Small intestine (tissue), 7 donors: ENCODE results near the gene HOXD4. TPM values are rescaled to one million over a fixed set of nuclear protein-coding genes. Genes with fewer than 3 reads are reported as not detected.

ENCODE experiments used
- DNase-seq, 2 donors: peaks; one replicate each; pipeline versions ENCODE4 v3.0.0 to v3.0.0-alpha.2; 2013
- FAIRE-seq: peaks from 2 replicates; lab custom pipeline; 2012; peaks lifted over from hg19 to GRCh38; lab: Jason Lieb, UNC
- H3K27ac ChIP-seq, 3 donors: one replicate each; pipeline ENCODE4 v1.5.1; 2013; ENCODE audit warnings: low read length in 2 of 3, mild to moderate bottlenecking in 2 of 3, control low read depth in 1 of 3, inconsistent platforms in 1 of 3, low read depth in 1 of 3, moderate library complexity in 1 of 3
- H3K27me3 ChIP-seq, 3 donors: one replicate each; pipeline ENCODE4 v1.6.1; 2013; ENCODE audit warnings: low read length in 3 of 3, inconsistent platforms in 1 of 3; ENCODE audit not compliant: control insufficient read depth in 3 of 3, insufficient read depth in 3 of 3
- H3K36me3 ChIP-seq, 3 donors: one replicate each; pipeline ENCODE4 v1.6.1; 2013; ENCODE audit warnings: low read length in 3 of 3, inconsistent platforms in 1 of 3, low read depth in 1 of 3, mild to moderate bottlenecking in 1 of 3, moderate library complexity in 1 of 3; ENCODE audit not compliant: control insufficient read depth in 3 of 3, insufficient read depth in 2 of 3
- H3K4me1 ChIP-seq, 3 donors: one replicate each; pipeline ENCODE4 v1.6.1; 2013; ENCODE audit warnings: low read length in 2 of 3, inconsistent platforms in 1 of 3, low read depth in 1 of 3, mild to moderate bottlenecking in 1 of 3, moderate library complexity in 1 of 3; ENCODE audit not compliant: control insufficient read depth in 3 of 3, insufficient read depth in 2 of 3
- H3K4me3 ChIP-seq, 3 donors: one replicate each; pipeline ENCODE4 v1.5.1; 2013; ENCODE audit warnings: low read length in 3 of 3, control low read depth in 1 of 3, inconsistent platforms in 1 of 3, low read depth in 1 of 3, mild to moderate bottlenecking in 1 of 3, moderate library complexity in 1 of 3
- H3K9me3 ChIP-seq, 2 donors: one replicate each; pipeline ENCODE4 v1.6.1; 2013; ENCODE audit warnings: low read depth in 1 of 2, low read length in 1 of 2; ENCODE audit not compliant: control insufficient read depth in 2 of 2, insufficient read depth in 1 of 2
- WGBS, 3 donors: extraction: QIAGEN DNeasy Blood & Tissue Kit; methylation state at CpG; one replicate each; pipeline ENCODE4 v1.1.7; 2013; 5-methylcytosine and 5-hydroxymethylcytosine counted together
- polyA plus RNA-seq, 4 donors: library from polyadenylated mRNA; stranded (reverse) in 3 of 4; unstranded in 1 of 4; fragments of 200-250 nt in 3 of 4; fragments of 120-200 nt in 1 of 4; gene quantifications; one replicate each; pipeline versions ENCODE4 v1.2.1 to v1.2.3, GENCODE V29; 2013
- donor health status: healthy with polysubstance abuse.
- donor health status: control.
- donor health status: control.
- donor health status: Bipolar disorder and iron deficiency.
- donor health status: healthy.

The HOXD4 gene
- polyA plus RNA-seq, 4 donors: 0.97 to 14.7 TPM; not detected in 2

DNA sequence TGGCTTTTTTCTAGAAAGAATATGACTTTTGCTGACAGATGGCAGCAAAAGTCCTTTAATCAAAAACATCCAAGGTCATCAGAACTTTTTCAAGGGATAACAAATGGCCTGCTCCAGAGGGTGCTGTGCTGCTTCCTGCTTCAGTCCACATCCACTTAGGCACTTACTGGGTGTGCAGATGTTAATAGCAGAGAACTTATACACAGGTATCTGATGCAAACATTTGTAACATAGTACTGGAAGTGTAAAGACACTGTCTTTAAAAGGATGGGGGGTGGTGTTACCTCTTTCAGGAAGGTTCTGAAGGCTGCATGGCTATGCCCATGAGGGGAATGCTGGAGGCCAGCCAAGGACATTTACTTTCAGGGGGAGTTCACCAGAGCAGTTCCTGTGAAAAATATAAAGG is 16.3 kb upstream of the HOXD4 start:
- no peak overlapping the region for H3K4me3 ChIP-seq
- no peaks in the 10 kb centered on the region for H3K9me3 ChIP-seq
- H3K4me1 ChIP-seq: peaks cover 0 to 4% (median 0%) of the 10 kb centered on the region in 3 donors
- H3K27ac ChIP-seq: peak overlapping the region in 1 of 3 donors; percentile 72
- H3K36me3 ChIP-seq: no peaks in the 10 kb centered on the region
- DNase-seq (no peak), FAIRE-seq (no peak)
- H3K27me3 ChIP-seq: peaks cover 6 to 89% (median 44%) of the 10 kb centered on the region in 3 donors

DNA sequence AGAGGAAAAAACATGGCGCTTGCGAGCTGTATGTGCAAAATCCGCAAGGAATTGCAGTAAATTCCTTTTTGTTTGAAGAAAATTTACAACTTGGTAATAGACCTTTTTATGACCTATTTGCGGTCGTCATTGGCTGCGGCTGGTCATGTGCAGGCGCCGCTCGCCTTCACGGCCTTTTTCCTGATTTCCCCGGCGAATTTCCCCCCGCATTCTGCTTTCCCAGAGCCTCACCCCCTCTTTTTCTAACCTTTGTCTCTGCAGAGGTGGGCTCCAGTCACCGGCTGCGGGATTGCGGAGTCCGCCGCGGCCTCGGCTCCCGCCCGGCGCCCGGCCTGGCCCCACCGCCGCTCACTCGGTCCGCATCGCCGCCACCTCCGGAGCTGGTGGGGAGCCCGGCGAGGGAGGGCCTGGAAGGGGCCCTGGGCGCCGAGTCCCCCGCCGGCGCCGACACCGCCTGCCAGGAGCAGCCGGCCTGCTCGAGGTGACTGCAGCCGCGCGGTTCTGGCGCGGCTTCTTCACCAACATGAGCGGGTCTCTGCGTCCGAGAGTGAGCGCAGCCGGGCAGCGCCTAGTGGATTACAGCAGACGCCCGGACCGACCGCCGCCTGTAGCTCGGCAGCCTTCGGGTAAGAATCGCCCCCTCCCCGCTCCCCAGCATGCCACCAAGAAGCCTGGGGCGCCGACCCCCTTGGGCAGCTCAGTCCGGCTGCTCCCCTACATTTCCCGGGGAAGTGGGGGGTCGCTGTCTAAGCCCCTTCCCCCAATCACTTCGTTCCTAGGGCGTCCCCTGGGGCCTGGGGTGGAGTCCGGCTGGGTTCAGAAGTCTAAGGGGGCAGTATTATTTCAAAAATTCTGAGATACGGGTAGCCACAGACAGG is 14.7 kb upstream of the HOXD4 start:
- peaks cover 6 to 93% (median 50%) of the 10 kb centered on the region in 3 donors for H3K27me3 ChIP-seq
- peak in 1 of 2 donors; percentile 71 for DNase-seq
- no peaks in the 10 kb centered on the region for H3K9me3 ChIP-seq
- peak overlapping the region in 2 of 3 donors; percentile 60 to 72 for H3K27ac ChIP-seq
- WGBS, 3 donors: 2 to 3% (median 2%) methylated on average over 63 to 71 of the region's 71 CpGs
- no peak for FAIRE-seq
- H3K4me1 ChIP-seq: peaks cover 0 to 8% (median 0%) of the 10 kb centered on the region in 3 donors
- no peaks in the 10 kb centered on the region for H3K36me3 ChIP-seq
- H3K4me3 ChIP-seq: peak overlapping the region; percentile 53 to 60 (median 54)

GRCh38 chr2:176137252-176137580 is 14.1 kb upstream of the HOXD4 start:
- DNase-seq (no peak), FAIRE-seq (no peak)
- Histone ChIP-seq H3K4me1 (peaks cover 0 to 8% (median 0%) of the 10 kb centered on the region in 3 donors), H3K27me3 (peaks cover 6 to 93% (median 49%) of the 10 kb centered on the region in 3 donors), H3K27ac (peak overlapping the region in 1 of 3 donors; percentile 72), H3K9me3 (no peaks in the 10 kb centered on the region), H3K36me3 (no peaks in the 10 kb centered on the region), H3K4me3 (peak overlapping the region in 1 of 3 donors; percentile 53)
- WGBS, 3 donors: 11 to 18% (median 18%) methylated on average over 2 of the region's 2 CpGs

GRCh38 chr2:176137906-176138305 is 13.4 kb upstream of the HOXD4 start:
- no peaks in the 10 kb centered on the region for H3K36me3 ChIP-seq
- H3K27ac ChIP-seq: peak overlapping the region in 2 of 3 donors; percentile 5 to 72
- peak in 1 of 2 donors; percentile 53 for DNase-seq
- H3K4me3 ChIP-seq: peak overlapping the region in 1 of 3 donors; percentile 53
- H3K4me1 ChIP-seq: peaks cover 0 to 8% (median 0%) of the 10 kb centered on the region in 3 donors
- WGBS, 3 donors: 26 to 51% (median 45%) methylated on average over 8 of the region's 8 CpGs
- H3K9me3 ChIP-seq: no peaks in the 10 kb centered on the region
- FAIRE-seq: no peak
- H3K27me3 ChIP-seq: peaks cover 6 to 93% (median 46%) of the 10 kb centered on the region in 3 donors

- Histone ChIP-seq H3K36me3 (no peaks in the 10 kb centered on the region), H3K4me1 (peaks cover 0 to 8% (median 0%) of the 10 kb centered on the region in 3 donors), H3K27ac (peak overlapping the region in 2 of 3 donors; percentile 57 to 59), H3K27me3 (peaks cover 6 to 93% (median 47%) of the 10 kb centered on the region in 3 donors), H3K9me3 (no peaks in the 10 kb centered on the region), H3K4me3 (peak overlapping the region in 1 of 3 donors; percentile 53)
- 16 to 24% (median 21%) methylated on average over 14 of the region's 14 CpGs for WGBS, 3 donors
- FAIRE-seq: no peak
- DNase-seq: no peak
Observed at GRCh38 chr2:176138526-176138922, 12.8 kb upstream of the HOXD4 start.

DNA sequence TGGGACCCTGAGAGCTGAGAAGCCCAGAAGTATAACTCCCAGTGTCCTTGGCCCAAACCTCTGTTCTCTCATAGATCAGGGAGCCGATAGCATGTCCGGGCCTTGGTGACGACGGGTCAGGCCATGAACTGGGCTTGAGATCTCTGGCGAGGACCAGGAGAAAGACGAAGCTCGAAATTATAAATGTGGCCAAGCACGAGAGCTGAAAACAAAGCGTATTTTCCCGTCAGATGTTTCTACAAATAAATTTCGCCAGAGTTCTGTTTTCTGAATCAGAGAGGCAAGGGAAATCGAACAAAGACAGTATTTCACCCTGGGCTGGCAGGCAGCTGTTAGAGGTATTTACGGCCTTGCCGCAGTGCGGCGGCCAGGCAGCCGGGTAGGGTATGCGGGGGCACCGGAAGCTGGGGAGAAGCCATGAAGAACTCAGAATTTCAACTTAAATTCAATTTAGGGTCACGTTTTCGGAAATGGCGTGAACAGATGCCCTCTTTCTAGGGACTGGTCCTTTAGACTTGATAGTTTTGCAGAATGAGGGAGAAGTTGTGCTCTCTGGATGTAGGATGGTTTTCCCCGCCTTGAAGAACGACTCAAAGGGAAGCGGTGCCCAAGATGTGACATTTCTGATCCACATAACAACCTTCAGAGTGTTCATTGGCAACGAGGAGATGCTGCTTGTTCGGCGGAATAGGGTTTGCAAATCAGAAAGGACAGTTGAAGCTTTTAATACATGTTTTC is 12.3 kb upstream of the HOXD4 start:
- peak overlapping the region in 2 of 3 donors; percentile 57 to 59 for H3K27ac ChIP-seq
- WGBS, 3 donors: 15 to 28% (median 24%) methylated on average over 28 of the region's 28 CpGs
- DNase-seq (no peak), FAIRE-seq (no peak)
- no peaks in the 10 kb centered on the region for H3K9me3 ChIP-seq
- H3K36me3 ChIP-seq: no peaks in the 10 kb centered on the region
- H3K4me3 ChIP-seq: peak overlapping the region in 1 of 3 donors; percentile 53
- H3K27me3 ChIP-seq: peaks cover 6 to 93% (median 47%) of the 10 kb centered on the region in 3 donors
- peaks cover 0 to 8% (median 0%) of the 10 kb centered on the region in 3 donors for H3K4me1 ChIP-seq

GRCh38 chr2:176139661-176140512 is 11.5 kb upstream of the HOXD4 start:
- FAIRE-seq (no peak), DNase-seq (no peak)
- peak overlapping the region in 2 of 3 donors; percentile 37 to 53 for H3K4me3 ChIP-seq
- WGBS, 3 donors: 16 to 22% (median 20%) methylated on average over 41 of the region's 41 CpGs
- no peaks in the 10 kb centered on the region for H3K36me3 ChIP-seq
- H3K4me1 ChIP-seq: peaks cover 0 to 8% (median 0%) of the 10 kb centered on the region in 3 donors
- peaks cover 6 to 88% (median 42%) of the 10 kb centered on the region in 3 donors for H3K27me3 ChIP-seq
- H3K9me3 ChIP-seq: no peaks in the 10 kb centered on the region
- peak overlapping the region in 2 of 3 donors; percentile 26 to 57 for H3K27ac ChIP-seq
